ENCODE data around the gene NUP98.

The NUP98 gene

GRCh38 chr11:3831378-3832239 is 34.3 kb upstream of the NUP98 start:
- H3K27me3 Mint-ChIP-seq (ENCODE audit: low read depth, poor library complexity), result no peaks in the 10 kb centered on the region
- TF ChIP-seq CTCF (IDR thresholded peaks at IDR 0.05), result no peak
- DNase-seq, result no peak
- peaks cover 48% of the 10 kb centered on the region for H3K36me3 Mint-ChIP-seq (ENCODE audit: low read depth)
- H3K27ac Mint-ChIP-seq, result peak overlapping the region; percentile 91
- no peak overlapping the region for H3K4me3 Mint-ChIP-seq
- H3K4me1 Mint-ChIP-seq, result peaks cover 25% of the 10 kb centered on the region
- H3K9me3 Mint-ChIP-seq, result no peaks in the 10 kb centered on the region

GRCh38 chr11:3830730-3831129 is 33.4 kb upstream of the NUP98 start:
- H3K4me1 Mint-ChIP-seq, result peaks cover 31% of the 10 kb centered on the region
- no peak for TF ChIP-seq CTCF (IDR thresholded peaks at IDR 0.05)
- no peak for DNase-seq
- H3K27ac Mint-ChIP-seq, result peak overlapping the region; percentile 75
- no peaks in the 10 kb centered on the region for H3K9me3 Mint-ChIP-seq
- H3K36me3 Mint-ChIP-seq (ENCODE audit: low read depth), result peaks cover 57% of the 10 kb centered on the region
- H3K27me3 Mint-ChIP-seq (ENCODE audit: low read depth, poor library complexity), result no peaks in the 10 kb centered on the region
- no peak overlapping the region for H3K4me3 Mint-ChIP-seq

DNA sequence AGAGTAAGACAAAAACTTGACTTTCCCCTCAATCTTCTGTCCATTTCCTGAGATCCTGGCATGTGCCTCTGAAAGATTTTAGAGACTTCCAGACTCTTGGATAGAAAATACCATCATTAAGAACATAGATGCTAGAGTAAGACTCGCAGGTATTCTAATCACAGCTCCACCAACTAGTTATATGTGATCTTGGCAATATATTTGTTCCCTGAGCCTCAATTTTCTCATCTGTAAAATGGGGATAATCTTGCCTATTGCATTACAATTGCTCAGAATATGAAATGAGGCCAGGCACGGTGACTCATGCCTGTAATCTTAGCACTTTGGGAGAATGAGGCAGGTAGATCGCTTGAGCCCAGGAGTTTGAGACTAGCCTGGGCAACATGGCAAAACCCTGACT is 32.7 kb upstream of the NUP98 start:
- DNase-seq, result no peak
- peaks cover 53% of the 10 kb centered on the region for H3K36me3 Mint-ChIP-seq (ENCODE audit: low read depth)
- H3K27me3 Mint-ChIP-seq (ENCODE audit: low read depth, poor library complexity), result no peaks in the 10 kb centered on the region
- peaks cover 31% of the 10 kb centered on the region for H3K4me1 Mint-ChIP-seq
- H3K27ac Mint-ChIP-seq, result no peak overlapping the region
- H3K4me3 Mint-ChIP-seq, result no peak overlapping the region
- H3K9me3 Mint-ChIP-seq, result no peaks in the 10 kb centered on the region
- TF ChIP-seq CTCF (IDR thresholded peaks at IDR 0.05), result no peak

DNA sequence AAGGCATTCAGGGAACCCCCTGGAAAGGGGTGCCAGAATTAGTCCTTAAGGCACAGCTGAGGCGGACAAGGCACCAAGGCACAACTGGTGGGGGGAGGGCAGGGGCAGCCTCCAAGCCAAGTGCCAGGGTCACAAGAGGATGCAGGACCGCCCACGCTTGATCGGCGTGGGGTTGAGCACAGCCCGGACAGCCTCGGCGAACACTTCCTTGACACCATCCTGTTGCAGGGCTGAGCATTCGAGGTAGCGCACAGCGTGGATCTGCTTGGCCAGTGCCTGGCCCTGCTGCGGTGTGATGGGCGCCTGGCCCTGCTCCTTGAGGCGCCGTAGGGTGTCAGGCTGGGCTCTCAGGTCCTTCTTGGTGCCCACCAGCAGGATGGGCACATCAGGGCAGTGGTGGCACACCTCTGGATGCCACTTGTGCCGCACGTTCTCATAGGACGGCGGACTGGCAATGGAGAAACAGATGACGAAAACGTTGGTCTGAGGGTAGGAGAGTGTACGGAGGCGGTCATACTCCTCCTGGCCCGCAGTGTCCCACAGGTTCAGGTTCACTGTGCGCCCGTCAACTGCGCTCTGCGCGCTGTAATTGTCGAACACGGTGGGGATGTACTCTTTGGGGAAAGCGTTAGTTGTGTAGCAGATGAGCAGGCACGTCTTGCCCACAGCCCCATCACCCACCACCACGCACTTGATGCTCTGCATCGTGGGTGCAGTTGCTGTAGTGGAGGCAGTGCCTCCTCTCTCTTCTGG is 30.3 kb upstream of the NUP98 start:
- Mint-ChIP-seq H3K27me3 (ENCODE audit: low read depth, poor library complexity) (no peaks in the 10 kb centered on the region), H3K4me1 (peaks cover 37% of the 10 kb centered on the region), H3K36me3 (ENCODE audit: low read depth) (peaks cover 69% of the 10 kb centered on the region), H3K27ac (peak overlapping the region; percentile 68), H3K9me3 (no peaks in the 10 kb centered on the region), H3K4me3 (no peak overlapping the region)
- no peak for TF ChIP-seq CTCF (IDR thresholded peaks at IDR 0.05)
- no peak for DNase-seq

DNA sequence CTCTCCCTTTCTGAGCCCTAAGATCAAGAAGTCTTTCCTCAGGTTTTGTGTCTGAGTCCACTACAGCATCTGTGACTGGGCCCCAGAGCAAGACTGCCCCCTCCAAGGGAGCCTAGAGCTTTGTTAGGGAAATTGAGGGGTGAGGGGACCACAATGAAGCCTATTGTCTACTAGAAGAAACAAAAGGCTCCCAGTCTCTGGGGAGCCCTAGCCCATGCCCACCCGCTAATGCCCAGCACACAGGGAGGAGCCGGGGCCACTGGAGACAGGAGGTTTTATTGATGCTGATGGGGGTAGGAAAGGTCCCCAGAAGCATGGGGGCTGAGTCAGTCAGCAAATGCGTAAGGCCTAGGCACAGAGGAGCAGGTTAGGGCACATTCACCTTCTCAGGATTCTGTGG is 29.4 kb upstream of the NUP98 start:
- Mint-ChIP-seq H3K27ac (peak overlapping the region; percentile 75), H3K9me3 (no peaks in the 10 kb centered on the region), H3K4me3 (no peak overlapping the region), H3K4me1 (peaks cover 37% of the 10 kb centered on the region), H3K27me3 (ENCODE audit: low read depth, poor library complexity) (no peaks in the 10 kb centered on the region), H3K36me3 (ENCODE audit: low read depth) (peaks cover 69% of the 10 kb centered on the region)
- no peak for TF ChIP-seq CTCF (IDR thresholded peaks at IDR 0.05)
- no peak for DNase-seq
